Neutrophil (primary cell): ENCODE measurements around the gene MAST4.

ENCODE experiments used
- H3K27ac ChIP-seq: fragments of 200-600 bp; sonication (generic); 2 replicates; pipeline ENCODE4 v1.5.1; 2016; ENCODE audit warnings: mild to moderate bottlenecking, moderate library complexity
- H3K27me3 ChIP-seq: fragments of 200-600 bp; sonication (generic); 2 replicates; pipeline ENCODE4 v1.6.0; 2016; ENCODE audit warnings: mild to moderate bottlenecking
- H3K36me3 ChIP-seq: fragments of 200-600 bp; sonication (generic); 2 replicates; pipeline ENCODE4 v1.5.1; 2017
- H3K4me1 ChIP-seq, 2 experiments: fragments of 200-600 bp in 1 of 2; sonication (generic) in 1 of 2; 1 replicate in 1 of 2; 2 replicates in 1 of 2; pipeline versions ENCODE4 v1.5.1 to v1.6.1; 2013 to 2016; ENCODE audit warnings: low read depth in 1 of 2, low read length in 1 of 2, mild to moderate bottlenecking in 1 of 2, moderate library complexity in 1 of 2; ENCODE audit not compliant: control insufficient read depth in 1 of 2, insufficient read depth in 1 of 2
- H3K4me3 ChIP-seq, 2 experiments: fragments of 200-600 bp in 1 of 2; sonication (generic) in 1 of 2; 1 replicate in 1 of 2; 2 replicates in 1 of 2; pipeline ENCODE4 v1.5.1; 2013 to 2016; ENCODE audit warnings: low read depth in 1 of 2, low read length in 1 of 2, mild to moderate bottlenecking in 1 of 2, moderate library complexity in 1 of 2
- H3K9me3 ChIP-seq: fragments of 200-600 bp; sonication (generic); 2 replicates; pipeline ENCODE4 v1.5.1; 2016
- CTCF ChIP-seq: fragments of 200-600 bp; sonication (generic); IDR thresholded peaks from 2 replicates; pipeline ENCODE4 v1.5.1; 2016; ENCODE audit warnings: antibody characterized with exemption

Gene MAST4

GRCh38 chr5:66742083-66742895, 146.1 kb downstream of the MAST4 start:
- H3K36me3 ChIP-seq: no peaks in the 10 kb centered on the region
- H3K4me1 ChIP-seq: peaks cover 55 to 62% of the 10 kb centered on the region in 2 experiments
- TF ChIP-seq CTCF: no peak
- H3K4me3 ChIP-seq: no peak overlapping the region
- H3K27ac ChIP-seq: no peak overlapping the region
- H3K9me3 ChIP-seq: peaks cover 8% of the 10 kb centered on the region
- H3K27me3 ChIP-seq: no peaks in the 10 kb centered on the region

GRCh38 chr5:66742896-66743247, 146.7 kb downstream of the MAST4 start:
- Histone ChIP-seq H3K27me3 (no peaks in the 10 kb centered on the region), H3K4me1 (peaks cover 55 to 61% of the 10 kb centered on the region in 2 experiments), H3K36me3 (no peaks in the 10 kb centered on the region), H3K27ac (no peak overlapping the region), H3K4me3 (no peak overlapping the region), H3K9me3 (peaks cover 8% of the 10 kb centered on the region)
- TF ChIP-seq CTCF: no peak

- Histone ChIP-seq H3K9me3 (peaks cover 8% of the 10 kb centered on the region), H3K36me3 (no peaks in the 10 kb centered on the region), H3K27me3 (no peaks in the 10 kb centered on the region), H3K4me1 (peaks cover 52 to 57% of the 10 kb centered on the region in 2 experiments), H3K27ac (no peak overlapping the region), H3K4me3 (no peak overlapping the region)
- TF ChIP-seq CTCF: no peak
Observed at GRCh38 chr5:66743344-66743743, 147.2 kb downstream of the MAST4 start.

- H3K4me3 ChIP-seq: no peak overlapping the region
- peaks cover 45 to 50% of the 10 kb centered on the region in 2 experiments for H3K4me1 ChIP-seq
- no peaks in the 10 kb centered on the region for H3K27me3 ChIP-seq
- peaks cover 8% of the 10 kb centered on the region for H3K9me3 ChIP-seq
- no peak overlapping the region for H3K27ac ChIP-seq
- TF ChIP-seq CTCF: no peak
- H3K36me3 ChIP-seq: no peaks in the 10 kb centered on the region
Observed at GRCh38 chr5:66744040-66744439, 147.8 kb downstream of the MAST4 start.

- Histone ChIP-seq H3K4me3 (no peak overlapping the region), H3K36me3 (no peaks in the 10 kb centered on the region), H3K4me1 (peaks cover 32 to 37% of the 10 kb centered on the region in 2 experiments), H3K27ac (no peak overlapping the region), H3K9me3 (peaks cover 8% of the 10 kb centered on the region), H3K27me3 (no peaks in the 10 kb centered on the region)
- no peak for TF ChIP-seq CTCF
Observed at GRCh38 chr5:66745297-66745696, 149.1 kb downstream of the MAST4 start.
